Inflammatory macrophage (primary cell): Measurements from ENCODE around the gene CDH8.
"Not testable (repeated sequence)": the region's sequence is repeated elsewhere in the genome, so short reads cannot be mapped to it uniquely, and the experiment has no call there.

Experiments used
- DNase-seq, 2 donors: peaks; one replicate each; pipeline ENCODE4 v3.0.0-alpha.2; 2020 to 2022

The CDH8 gene

GRCh38 chr16:61763991-61764390 is 272.2 kb downstream of the CDH8 start:
- DNase-seq = no peak

GRCh38 chr16:61763013-61763412 is 273.2 kb downstream of the CDH8 start:
- DNase-seq = no peak

- DNase-seq = no peak
Observed at GRCh38 chr16:61730997-61731396, 305.2 kb downstream of the CDH8 start.

GRCh38 chr16:61726701-61727100 is 309.5 kb downstream of the CDH8 start:
- no peak for DNase-seq

- DNase-seq = no peak
Observed at GRCh38 chr16:61726125-61726524, 310.1 kb downstream of the CDH8 start.

- DNase-seq = no peak
Observed at GRCh38 chr16:61721544-61721943, 314.7 kb downstream of the CDH8 start.

- DNase-seq = no peak
Observed at GRCh38 chr16:61715393-61715792, 320.8 kb downstream of the CDH8 start.

- no peak for DNase-seq
Observed at GRCh38 chr16:61713787-61714186, 322.5 kb downstream of the CDH8 start.

GRCh38 chr16:61699640-61700039 is 336.6 kb downstream of the CDH8 start:
- not testable (repeated sequence) for DNase-seq

- no peak for DNase-seq
Observed at GRCh38 chr16:61684541-61684940, 351.7 kb downstream of the CDH8 start.

- no peak for DNase-seq
Observed at GRCh38 chr16:61681673-61682072, 354.6 kb downstream of the CDH8 start.

- no peak for DNase-seq
Observed at GRCh38 chr16:61681124-61681523, 355.1 kb downstream of the CDH8 start.

GRCh38 chr16:61678182-61678581 is 358.1 kb downstream of the CDH8 start:
- DNase-seq = no peak

- DNase-seq = no peak
Observed at GRCh38 chr16:61677776-61678175, 358.5 kb downstream of the CDH8 start.

- no peak for DNase-seq
Observed at GRCh38 chr16:61676740-61677139, 359.5 kb downstream of the CDH8 start.

- DNase-seq = no peak
Observed at GRCh38 chr16:61671161-61671560, 365.1 kb downstream of the CDH8 start.

- DNase-seq = no peak
Observed at GRCh38 chr16:61665512-61665911, 370.7 kb downstream of the CDH8 start.

- no peak for DNase-seq
Observed at GRCh38 chr16:61659936-61660335, 376.3 kb downstream of the CDH8 start.

GRCh38 chr16:61654962-61655361 is 381.3 kb downstream of the CDH8 start:
- DNase-seq = no peak

GRCh38 chr16:61653544-61653943 is 382.7 kb downstream of the CDH8 start:
- DNase-seq = no peak

GRCh38 chr16:61645561-61645960 is 390.7 kb downstream of the CDH8 start:
- no peak for DNase-seq

- no peak for DNase-seq
Observed at GRCh38 chr16:61644736-61645135, 391.5 kb downstream of the CDH8 start.

- no peak for DNase-seq
Observed at GRCh38 chr16:61617219-61617783, 418.9 kb downstream of the CDH8 start.

GRCh38 chr16:61616088-61616487 is 420.1 kb downstream of the CDH8 start:
- DNase-seq = no peak

GRCh38 chr16:61611847-61612491 is 424.3 kb downstream of the CDH8 start:
- no peak for DNase-seq
